ENCODE measurements around the gene DSTYK. TPM values are rescaled to one million over a fixed set of nuclear protein-coding genes. Genes with fewer than 3 reads are reported as not detected.

The DSTYK gene
- total and polyA plus RNA-seq, 9 donors = 8.8 to 20.0 (median 18.0) TPM

DNA sequence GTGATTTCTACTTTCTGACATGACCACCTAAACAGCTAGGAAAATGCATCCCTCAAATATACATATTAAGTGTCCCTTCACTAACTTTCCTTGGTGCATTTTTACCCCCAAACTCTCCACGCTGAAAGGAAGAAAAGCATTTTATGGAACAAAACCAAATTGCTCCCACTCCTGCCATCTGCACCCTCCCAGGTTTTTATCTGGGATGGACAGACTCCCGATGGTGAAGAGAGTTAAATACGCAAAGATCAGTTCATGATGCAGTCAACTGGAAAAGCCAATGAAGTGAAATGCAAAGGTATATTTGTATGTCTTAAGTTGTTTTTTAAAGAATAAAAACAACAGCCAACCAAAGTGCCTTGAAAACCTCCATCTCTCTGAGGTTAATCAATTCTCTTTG, 2.7 kb downstream of the DSTYK start:
- TF ChIP-seq POLR2A (IDR thresholded peaks at IDR 0.05) = no peak
- TF ChIP-seq EP300 (IDR thresholded peaks at IDR 0.05) = no peak
- TF ChIP-seq, protein P1, sequence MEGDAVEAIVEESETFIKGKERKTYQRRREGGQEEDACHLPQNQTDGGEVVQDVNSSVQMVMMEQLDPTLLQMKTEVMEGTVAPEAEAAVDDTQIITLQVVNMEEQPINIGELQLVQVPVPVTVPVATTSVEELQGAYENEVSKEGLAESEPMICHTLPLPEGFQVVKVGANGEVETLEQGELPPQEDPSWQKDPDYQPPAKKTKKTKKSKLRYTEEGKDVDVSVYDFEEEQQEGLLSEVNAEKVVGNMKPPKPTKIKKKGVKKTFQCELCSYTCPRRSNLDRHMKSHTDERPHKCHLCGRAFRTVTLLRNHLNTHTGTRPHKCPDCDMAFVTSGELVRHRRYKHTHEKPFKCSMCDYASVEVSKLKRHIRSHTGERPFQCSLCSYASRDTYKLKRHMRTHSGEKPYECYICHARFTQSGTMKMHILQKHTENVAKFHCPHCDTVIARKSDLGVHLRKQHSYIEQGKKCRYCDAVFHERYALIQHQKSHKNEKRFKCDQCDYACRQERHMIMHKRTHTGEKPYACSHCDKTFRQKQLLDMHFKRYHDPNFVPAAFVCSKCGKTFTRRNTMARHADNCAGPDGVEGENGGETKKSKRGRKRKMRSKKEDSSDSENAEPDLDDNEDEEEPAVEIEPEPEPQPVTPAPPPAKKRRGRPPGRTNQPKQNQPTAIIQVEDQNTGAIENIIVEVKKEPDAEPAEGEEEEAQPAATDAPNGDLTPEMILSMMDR (IDR thresholded peaks at IDR 0.05) = no peak
- no peak overlapping the region for H3K4me3 ChIP-seq
- intact Hi-C loops (cut with DNase I) = no loop called here
- peaks cover 3% of the 10 kb centered on the region for H3K4me1 ChIP-seq (ENCODE audit: insufficient read depth)
- H3K27ac ChIP-seq = no peak overlapping the region
- WGBS, 3 donors = 83 to 91% (median 89%) methylated on average over 3 of the region's 3 CpGs
- H3K27me3 ChIP-seq = no peaks in the 10 kb centered on the region
- no peak for DNase-seq
- no peaks in the 10 kb centered on the region for H3K9me3 ChIP-seq
- H3K36me3 ChIP-seq = no peaks in the 10 kb centered on the region

DNA sequence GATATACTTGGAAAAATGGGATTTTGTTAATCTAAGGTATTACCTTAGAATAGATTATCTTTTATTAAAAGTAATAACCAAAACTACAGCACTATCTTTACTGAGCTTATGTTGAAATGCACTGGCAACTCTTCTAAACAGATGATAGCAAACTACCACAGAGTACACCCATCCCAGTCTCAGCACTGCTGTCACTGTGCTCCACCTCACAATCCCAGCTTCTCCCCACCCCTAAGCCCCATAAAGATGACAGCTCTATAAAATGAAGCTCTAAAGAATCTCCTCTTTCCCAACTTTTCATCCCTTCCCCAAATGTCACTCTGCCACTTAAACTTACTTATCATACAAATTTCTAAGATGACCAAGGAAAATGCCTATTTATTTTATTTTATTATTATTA, 6.4 kb downstream of the DSTYK start:
- Histone ChIP-seq H3K27me3 (no peaks in the 10 kb centered on the region), H3K27ac (no peak overlapping the region)
- TF ChIP-seq, protein P1 (IDR thresholded peaks at IDR 0.05) = no peak
- TF ChIP-seq EP300 (IDR thresholded peaks at IDR 0.05) = no peak
- no peak for TF ChIP-seq POLR2A (IDR thresholded peaks at IDR 0.05)

DNA sequence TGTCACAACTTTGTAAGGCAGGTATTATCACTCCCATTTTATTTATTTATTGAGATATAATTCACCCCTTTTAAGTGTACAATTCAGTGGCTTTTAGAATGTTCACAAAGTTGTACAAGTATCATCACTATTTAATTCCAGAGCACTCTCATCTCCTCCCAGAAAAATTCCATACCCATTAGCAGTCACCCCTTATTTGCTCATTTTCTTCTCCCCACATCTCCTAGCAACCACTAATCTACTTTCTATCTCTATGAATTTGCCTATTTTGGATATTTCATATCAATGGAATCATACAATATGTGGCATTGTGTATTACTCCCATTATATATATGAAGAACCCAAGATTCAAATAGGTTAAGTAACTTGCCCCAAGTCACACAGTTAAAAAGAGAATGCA, 7.0 kb downstream of the DSTYK start:
- no peak overlapping the region for H3K27ac ChIP-seq
- intact Hi-C loops (cut with DNase I) = no loop called here
- no peaks in the 10 kb centered on the region for H3K36me3 ChIP-seq
- DNase-seq = no peak
- no peaks in the 10 kb centered on the region for H3K9me3 ChIP-seq
- no peaks in the 10 kb centered on the region for H3K27me3 ChIP-seq
- no peaks in the 10 kb centered on the region for H3K4me1 ChIP-seq (ENCODE audit: insufficient read depth)
- TF ChIP-seq POLR2A (IDR thresholded peaks at IDR 0.05) (no peak), EP300 (IDR thresholded peaks at IDR 0.05) (no peak)
- TF ChIP-seq, protein P1 (IDR thresholded peaks at IDR 0.05) = no peak
- H3K4me3 ChIP-seq = no peak overlapping the region

More for the DNA sequence above, 6.4 kb downstream of the DSTYK start:
- DNase-seq = no peak
- Histone ChIP-seq H3K9me3 (no peaks in the 10 kb centered on the region), H3K36me3 (no peaks in the 10 kb centered on the region), H3K4me3 (no peak overlapping the region), H3K4me1 (ENCODE audit: insufficient read depth) (peaks cover 3% of the 10 kb centered on the region)
- intact Hi-C loops (cut with DNase I) = no loop called here

DNA sequence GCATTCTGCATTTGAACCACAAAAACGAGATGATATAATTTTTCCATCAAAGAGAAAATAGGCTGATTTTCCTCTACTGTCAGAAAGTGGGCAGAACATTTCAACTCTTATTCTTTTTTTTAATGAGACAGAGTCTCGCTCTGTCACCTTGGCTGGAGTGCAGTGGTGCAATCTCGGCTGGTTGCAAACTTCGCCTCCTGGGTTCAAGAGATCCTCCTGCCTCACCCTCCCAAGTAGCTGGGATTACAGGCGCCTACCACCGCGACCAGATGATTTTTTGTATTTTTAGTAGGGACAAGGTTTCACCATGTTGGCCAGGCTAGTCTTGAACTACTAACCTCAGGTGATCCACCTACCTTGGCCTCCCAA, 11.6 kb downstream of the DSTYK start:
- H3K4me3 ChIP-seq = no peak overlapping the region
- TF ChIP-seq EP300 (IDR thresholded peaks at IDR 0.05) (no peak), POLR2A (IDR thresholded peaks at IDR 0.05) (no peak)
- TF ChIP-seq, protein P1 (IDR thresholded peaks at IDR 0.05) = no peak
- no peaks in the 10 kb centered on the region for H3K9me3 ChIP-seq
- no peaks in the 10 kb centered on the region for H3K36me3 ChIP-seq
- intact Hi-C loops (cut with DNase I) = no loop called here
- peaks cover 5% of the 10 kb centered on the region for H3K4me1 ChIP-seq (ENCODE audit: insufficient read depth)
- no peak overlapping the region for H3K27ac ChIP-seq
- no peaks in the 10 kb centered on the region for H3K27me3 ChIP-seq
- no peak for DNase-seq
- 93 to 96% (median 94%) methylated on average over 7 of the region's 7 CpGs for WGBS, 3 donors
